NCI-H1694 treated with DMSO at 0.1 percent for 48 hours (cell line): ENCODE data around the gene ASB13.

Experiments used
- DNase-seq: peaks from one replicate; lab custom pipeline; 2025; lab: John Stamatoyannopoulos, UW

ASB13 gene

DNA sequence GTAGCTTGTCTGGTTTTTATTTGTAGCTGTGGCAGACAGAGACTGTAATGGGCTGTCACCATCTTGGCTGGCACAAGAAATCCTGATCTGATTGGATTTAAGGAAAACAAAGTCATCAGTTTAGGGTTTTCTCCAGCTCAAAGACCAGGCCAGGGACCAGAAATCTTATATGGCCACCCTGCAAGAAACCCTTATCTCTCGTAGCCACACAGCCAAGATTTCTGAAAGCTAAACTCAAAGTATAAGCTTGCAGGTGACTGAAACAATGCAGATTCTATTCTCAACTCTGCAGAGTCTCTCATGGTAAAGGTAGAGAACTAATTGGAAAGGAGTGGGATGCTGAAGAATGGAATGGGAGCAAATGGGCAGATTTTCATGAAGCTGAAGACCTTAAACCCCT, 3.2 kb upstream of the ASB13 start:
- no peak for DNase-seq

DNA sequence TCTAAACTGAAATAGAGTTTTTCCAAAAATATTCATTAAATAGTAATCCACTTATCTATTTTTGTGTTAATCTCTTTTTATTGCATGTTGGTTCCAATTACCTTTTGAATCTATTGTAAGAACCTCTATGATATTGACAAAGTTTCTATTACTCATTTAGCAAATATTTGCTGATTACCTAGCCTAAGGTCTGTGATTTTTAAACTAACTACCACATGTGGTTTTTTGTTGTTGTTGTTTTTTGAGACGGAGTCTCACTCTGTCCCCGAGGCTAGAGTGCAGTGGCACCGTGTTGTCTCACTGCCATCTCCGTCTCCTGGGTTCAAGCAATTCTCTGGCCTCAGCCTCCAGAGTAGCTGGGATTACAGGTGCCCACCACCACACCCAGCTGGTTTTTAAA, 2.0 kb upstream of the ASB13 start:
- no peak for DNase-seq

GRCh38 chr10:5666841-5667630, 641 bp upstream of the ASB13 start:
- no peak for DNase-seq

- no peak for DNase-seq
Observed at GRCh38 chr10:5665373-5666007, 905 bp downstream of the ASB13 start.

DNA sequence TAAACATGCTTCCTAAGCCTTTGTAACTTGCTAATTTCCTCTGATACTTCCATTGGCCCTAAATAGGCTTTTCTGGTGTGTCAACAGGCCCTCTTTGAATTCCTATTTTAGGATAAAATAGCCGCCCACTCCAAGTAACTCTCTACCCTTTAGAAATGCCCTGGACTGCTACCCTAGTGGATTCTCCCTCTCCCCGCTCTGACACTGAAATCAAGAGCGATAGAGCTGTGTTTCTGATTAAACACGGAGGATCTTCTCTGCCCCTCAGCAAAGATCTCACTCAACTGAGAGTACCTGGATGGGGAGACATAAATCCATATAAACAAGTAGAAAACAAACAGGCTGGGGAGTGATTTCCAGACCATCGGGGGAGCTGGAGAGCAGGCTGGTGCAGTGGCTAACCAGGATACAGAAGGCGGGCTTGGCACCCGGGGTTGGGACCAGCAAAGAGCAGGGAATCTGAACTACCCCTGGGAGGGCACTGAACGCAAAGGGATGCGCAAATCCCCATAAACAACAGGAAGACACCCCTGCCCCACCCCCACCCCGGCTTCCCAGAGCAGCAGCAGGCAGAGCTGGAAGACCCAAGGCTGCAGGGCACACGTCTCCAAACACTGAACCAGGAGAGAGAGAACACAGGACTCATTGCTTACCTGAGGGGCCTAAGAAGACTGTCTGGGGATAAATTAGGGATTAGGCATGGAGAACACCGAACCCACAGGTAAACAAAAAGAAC, 2.5 kb downstream of the ASB13 start:
- DNase-seq: no peak

GRCh38 chr10:5662708-5663579, 3.5 kb downstream of the ASB13 start:
- no peak for DNase-seq

DNA sequence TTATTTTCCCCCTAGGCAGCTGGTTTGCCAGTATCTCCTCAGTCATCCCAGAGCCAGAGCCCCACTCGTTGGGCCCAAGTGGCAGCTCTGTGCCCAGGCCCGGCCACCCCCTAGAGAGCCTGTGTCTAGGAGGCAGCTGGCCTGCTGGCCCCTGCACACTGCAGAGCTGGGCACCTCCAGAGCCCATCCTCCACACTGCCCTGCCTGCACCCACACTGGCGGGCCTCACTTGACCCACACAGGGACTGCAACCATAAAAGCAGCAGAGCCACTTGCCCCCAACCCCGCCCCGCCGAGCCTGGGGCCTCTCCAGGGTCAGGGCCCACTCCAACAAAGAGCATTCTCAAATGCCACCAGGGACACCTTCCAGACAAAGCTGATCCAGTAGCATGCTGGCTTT, 5.4 kb downstream of the ASB13 start:
- DNase-seq: no peak

GRCh38 chr10:5659702-5660528, 6.5 kb downstream of the ASB13 start:
- DNase-seq: no peak

- DNase-seq: no peak
Observed at GRCh38 chr10:5658871-5659618, 7.3 kb downstream of the ASB13 start.

DNA sequence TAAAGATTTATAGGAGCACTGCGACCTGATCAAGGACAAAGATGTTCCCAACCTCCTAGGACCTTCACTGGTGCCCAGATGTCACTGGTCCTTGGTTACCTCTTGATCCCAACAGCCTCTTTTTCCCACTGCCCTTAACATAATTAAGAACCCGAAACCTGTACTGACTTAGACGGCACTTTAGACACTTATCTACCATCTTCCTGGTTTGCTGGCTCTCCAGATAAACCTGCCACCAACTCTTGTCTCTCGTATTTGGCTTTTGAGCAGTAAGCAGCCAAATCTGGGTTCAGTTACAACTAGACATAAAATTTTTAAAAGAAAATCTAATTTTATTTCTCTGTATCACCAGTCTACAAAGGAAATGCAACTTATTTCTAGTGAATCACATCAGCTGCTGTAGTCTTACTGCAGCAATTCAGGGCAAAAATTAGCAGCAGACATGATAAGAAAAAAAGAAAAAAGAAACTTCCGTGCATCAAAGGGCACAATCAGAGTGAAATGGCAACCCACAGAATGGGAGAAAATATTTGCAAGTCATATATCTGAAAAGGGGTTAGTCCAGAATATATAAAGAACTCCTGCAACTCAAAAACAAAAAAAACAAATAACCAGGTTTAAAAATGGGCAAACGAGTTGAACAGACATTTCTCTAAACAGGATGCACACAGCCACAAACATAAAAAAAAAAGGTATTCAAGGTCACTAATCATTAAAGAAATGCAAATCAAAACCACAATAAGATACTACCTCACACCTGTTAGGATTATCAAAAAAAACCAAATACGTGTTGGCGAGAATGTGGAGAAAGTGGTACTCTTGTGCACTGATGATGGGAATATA, 9.4 kb downstream of the ASB13 start:
- no peak for DNase-seq

GRCh38 chr10:5655121-5655520, 11.3 kb downstream of the ASB13 start:
- DNase-seq: no peak

- no peak for DNase-seq
Observed at GRCh38 chr10:5654218-5654755, 12.1 kb downstream of the ASB13 start.

- DNase-seq: no peak
Observed at GRCh38 chr10:5652746-5653145, 13.6 kb downstream of the ASB13 start.

GRCh38 chr10:5651388-5651764, 15.0 kb downstream of the ASB13 start:
- no peak for DNase-seq

DNA sequence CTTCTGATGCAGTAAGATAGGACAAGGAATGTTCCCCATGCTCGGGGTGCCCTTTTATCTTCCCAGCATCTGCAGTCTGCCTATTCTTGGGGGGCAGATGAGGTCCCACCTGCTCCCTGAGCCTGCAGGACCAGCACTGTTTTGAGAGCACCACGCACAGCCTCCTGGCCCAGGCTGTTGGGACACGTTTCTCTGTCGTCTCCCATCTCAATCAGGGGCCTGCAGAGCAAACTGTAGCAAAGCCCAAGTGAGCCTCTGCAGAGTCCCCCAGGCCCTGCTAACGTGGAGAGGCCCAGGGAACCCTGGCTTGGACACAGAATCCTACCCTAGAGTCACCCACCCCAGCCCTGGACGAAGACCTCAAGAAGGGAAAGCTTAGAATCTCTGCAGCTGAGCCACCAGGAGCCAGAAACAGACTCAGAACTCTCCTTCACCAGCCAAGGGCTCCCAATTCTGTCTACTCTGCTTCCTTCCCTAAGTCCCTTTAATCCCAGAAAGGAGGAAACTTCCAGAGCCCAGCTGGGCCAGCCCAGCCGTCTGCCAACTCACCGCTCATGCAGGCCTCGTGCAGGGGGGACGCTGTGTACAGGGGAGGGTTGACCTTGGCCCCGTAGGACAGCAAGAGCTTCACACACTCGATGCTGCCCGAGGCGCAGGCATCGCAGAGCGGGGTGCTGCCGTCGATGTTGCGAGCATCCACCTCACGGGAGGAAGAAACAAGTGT, 15.6 kb downstream of the ASB13 start:
- DNase-seq: no peak

GRCh38 chr10:5649746-5650145, 16.6 kb downstream of the ASB13 start:
- no peak for DNase-seq

DNA sequence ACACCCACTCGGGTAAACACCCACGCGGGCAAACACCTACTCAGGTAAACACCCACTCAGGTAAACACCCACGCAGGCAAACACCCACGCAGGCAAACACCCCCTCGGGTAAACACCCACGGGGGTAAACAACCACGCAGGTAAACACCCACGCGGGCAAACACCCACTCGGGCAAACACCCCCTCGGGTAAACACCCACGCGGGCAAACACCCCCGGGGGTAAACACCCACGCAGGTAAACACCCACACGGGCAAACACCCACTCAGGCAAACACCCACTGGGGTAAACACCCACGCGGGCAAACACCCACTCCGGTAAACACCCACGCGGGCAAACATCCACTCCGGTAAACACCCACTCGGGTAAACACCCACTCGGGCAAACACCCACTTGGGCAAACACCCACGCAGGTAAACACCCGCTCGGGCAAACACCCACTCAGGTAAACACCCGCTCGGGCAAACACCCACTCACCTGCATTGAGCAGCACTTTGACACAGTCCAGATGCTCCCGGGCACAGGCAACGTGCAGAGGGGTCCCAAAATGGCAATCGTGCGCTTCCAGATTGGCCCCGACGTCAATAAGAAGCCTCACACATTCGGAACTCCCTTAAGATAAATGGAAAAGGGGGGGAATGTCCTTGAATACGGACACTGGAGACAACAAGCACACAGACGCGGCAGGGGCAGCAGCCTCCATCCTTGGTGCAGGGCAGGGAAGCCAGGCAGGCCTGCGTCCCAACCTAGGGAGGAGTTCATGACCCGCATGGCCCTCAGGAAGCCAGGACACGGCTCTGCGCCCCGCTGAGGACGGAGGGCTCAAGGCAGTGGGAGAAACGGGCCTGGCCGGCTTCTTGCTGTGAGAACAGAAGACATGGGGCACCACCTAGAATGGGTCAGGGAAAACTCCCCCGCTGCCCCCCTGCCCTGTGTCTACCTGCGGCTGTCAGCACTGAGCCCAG, 17.6 kb downstream of the ASB13 start:
- no peak for DNase-seq
